D721Med (cell line): ENCODE data around the gene HAND2.

ENCODE experiments used
- DNase-seq: peaks from one replicate; pipeline ENCODE4 v3.0.0; 2011; ENCODE audit warnings: low spot score; ENCODE audit not compliant: insufficient read length
- FAIRE-seq: peaks from 2 replicates; lab custom pipeline; 2011; peaks lifted over from hg19 to GRCh38; lab: Jason Lieb, UNC
- TF ChIP-seq, protein P1 (sequence below): IDR thresholded peaks from 2 replicates; pipeline ENCODE4 v1.5.1; 2012; ENCODE audit warnings: mild to moderate bottlenecking, control low read depth; ENCODE audit not compliant: insufficient read depth; ENCODE audit errors: missing control alignments

Gene HAND2

DNA sequence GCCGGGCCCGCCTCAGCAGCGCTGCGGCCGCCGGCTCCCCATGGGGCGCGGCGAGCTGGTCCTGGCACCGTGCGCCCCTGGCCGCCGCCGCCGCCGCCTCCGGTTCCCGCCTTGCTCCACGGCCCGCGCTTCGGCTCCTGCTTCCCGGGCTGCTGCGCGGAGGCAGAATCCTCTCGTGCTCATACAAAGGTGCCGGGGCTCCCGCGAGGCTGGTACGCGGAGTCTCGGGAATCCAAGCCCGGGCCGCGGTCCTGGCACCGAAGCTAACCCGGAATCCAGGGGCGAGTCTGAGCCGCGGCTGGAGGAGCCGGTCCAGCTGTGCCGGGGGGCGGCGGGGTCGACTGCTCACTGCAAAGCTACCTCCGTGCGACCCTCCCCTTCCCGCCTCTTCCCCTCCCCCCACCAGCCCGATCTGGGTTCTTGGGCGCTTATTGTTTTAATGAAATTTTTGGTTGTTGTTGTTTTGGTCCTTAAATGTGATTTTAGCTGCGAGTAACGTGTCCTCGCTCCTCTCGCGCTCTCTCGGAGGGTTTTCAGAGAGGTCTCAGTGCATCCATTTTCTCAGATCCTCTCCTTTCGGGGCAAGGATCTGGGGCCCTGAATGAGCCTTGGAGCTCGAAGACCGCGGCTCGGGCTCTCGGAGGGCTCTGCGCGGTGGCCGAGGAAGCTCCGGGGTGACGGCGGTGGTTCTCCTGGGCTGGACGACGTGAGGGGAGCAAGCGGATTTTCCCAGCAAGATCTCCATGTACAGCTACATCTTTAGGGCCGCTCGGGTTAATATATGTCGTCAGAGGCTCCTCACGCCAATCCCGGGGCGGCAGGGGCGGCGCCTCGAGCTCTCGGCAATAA is at the start of gene HAND2:
Gene HAND2, minus strand, starts transcription at position 753 of the 849 bp plus-strand sequence. CDS start 940 bp downstream, outside the sequence.
- no peak for DNase-seq
- TF ChIP-seq, protein P1, sequence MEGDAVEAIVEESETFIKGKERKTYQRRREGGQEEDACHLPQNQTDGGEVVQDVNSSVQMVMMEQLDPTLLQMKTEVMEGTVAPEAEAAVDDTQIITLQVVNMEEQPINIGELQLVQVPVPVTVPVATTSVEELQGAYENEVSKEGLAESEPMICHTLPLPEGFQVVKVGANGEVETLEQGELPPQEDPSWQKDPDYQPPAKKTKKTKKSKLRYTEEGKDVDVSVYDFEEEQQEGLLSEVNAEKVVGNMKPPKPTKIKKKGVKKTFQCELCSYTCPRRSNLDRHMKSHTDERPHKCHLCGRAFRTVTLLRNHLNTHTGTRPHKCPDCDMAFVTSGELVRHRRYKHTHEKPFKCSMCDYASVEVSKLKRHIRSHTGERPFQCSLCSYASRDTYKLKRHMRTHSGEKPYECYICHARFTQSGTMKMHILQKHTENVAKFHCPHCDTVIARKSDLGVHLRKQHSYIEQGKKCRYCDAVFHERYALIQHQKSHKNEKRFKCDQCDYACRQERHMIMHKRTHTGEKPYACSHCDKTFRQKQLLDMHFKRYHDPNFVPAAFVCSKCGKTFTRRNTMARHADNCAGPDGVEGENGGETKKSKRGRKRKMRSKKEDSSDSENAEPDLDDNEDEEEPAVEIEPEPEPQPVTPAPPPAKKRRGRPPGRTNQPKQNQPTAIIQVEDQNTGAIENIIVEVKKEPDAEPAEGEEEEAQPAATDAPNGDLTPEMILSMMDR: no peak
- no peak for FAIRE-seq

DNA sequence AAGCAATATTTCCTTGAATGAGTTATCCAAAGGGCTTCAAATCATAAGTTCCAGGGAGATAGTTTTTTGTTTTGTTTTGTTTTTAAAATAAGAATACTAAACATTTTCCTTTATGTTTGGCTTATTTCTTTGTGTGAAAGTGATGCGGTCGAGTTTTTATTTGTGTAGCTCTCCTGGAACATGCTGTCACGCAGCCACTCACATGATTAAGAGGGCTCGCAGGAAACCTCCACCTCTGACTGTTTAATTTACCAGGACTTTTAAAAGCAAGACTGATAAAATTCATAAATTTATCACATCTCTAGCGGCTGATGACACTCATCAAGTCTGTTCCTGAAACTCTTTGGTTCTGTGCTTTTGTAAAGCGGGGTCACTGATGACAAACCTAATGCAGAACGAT is 48.9 kb upstream of the HAND2 start:
- FAIRE-seq (no peak), DNase-seq (no peak)
- TF ChIP-seq, protein P1: no peak

DNA sequence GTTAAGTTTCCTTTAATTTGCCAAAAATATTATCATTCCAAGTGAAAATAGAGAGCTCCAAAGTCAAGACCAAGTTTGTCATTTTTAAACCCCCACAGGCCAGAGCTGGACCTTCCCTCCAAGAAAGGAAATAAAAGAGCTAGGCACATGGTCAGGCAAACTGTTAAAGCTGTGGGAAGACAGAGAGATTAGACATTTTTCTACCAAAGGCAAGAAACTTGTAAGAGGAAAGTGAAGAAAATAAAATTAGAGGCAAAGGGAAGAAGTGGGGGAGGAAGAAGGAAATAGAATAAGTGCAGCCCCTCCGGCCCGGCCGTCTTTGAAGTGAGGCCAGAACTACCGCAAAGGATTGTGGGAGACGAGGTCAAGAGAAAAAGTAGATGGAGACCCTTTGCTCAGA is 47.9 kb upstream of the HAND2 start:
- TF ChIP-seq, protein P1: no peak
- no peak for DNase-seq
- no peak for FAIRE-seq

DNA sequence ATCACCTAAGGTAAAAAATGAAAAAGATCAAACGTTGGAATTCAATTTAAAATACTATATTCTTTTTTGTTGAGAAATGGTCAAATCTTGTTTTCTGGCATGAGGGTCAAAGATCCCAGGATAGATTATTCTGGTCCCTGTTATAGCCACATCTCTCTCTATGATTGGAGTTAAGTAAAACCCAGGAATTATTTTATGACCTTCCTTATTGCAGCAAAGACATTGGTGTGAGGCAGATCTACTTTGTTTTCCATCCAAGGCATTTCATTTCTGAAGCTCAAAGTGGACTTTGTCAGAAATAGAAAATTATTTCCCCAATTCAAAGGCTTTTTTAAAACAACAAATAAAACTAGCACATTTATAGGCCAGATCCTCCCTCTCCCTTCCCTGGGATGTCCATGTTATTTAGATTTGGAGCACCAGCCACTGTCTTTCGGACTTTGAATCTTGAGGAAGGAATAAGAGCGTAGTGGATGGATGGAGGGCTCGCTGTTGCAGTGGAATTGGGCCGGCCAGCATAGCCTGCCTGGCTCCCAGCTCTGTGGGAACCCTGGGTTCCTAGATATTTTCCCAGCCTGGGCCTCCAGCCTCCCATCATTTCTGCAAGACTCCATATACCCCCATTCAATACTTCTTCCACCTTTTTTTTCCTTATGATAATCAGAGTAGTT is 45.6 kb upstream of the HAND2 start:
- no peak for DNase-seq
- no peak for FAIRE-seq
- TF ChIP-seq, protein P1: no peak

DNA sequence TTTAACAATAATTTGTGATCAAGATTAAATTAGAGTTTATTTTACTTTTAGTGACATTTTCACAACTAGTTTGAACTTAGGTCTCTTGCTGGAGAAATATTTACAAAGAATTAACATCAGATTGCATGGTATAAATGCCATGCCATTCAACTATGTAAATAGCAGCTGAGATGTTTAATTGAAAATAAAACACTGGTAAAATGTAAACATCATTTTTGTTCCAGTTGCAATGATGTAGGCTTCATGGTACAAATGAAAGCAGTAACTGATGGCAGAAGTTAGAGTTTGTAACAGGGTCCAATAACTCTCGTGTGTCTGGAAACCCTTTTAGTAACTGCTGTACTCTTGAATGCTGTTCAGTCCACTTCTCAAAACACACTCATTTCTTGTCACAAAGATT is 43.7 kb upstream of the HAND2 start:
- DNase-seq (no peak), FAIRE-seq (no peak)
- TF ChIP-seq, protein P1: no peak

DNA sequence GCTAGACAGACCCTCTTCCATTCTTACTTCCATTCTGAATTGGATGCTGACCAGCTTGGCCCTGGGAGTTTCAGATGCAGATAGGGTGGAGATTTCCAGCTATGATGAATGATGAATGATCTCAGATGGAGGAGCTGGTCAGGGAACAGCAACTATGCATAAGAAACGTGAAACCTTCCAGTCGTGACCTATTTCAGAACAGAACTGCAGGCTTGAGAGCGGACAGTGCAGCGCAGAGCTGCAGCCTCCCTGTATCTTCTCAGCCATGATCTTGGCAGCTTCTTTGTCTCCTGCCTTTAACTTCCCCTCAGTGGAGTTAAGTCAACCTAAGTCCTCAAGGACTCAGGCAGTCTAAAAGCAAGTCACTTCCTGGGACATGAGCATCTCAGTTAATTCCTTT is 43.3 kb upstream of the HAND2 start:
- FAIRE-seq (no peak), DNase-seq (no peak)
- TF ChIP-seq, protein P1: no peak
